WTC11 (cell line): ENCODE data around the gene ZDHHC9. TPM values are rescaled to one million over a fixed set of nuclear protein-coding genes. Genes with fewer than 3 reads are reported as not detected.

ENCODE experiments used
- ATAC-seq: fragments of 200-7000 bp; cut with Tn5 transposase; 2 replicates; pipeline ENCODE4 v1.10.0; 2021; ENCODE audit warnings: mild to moderate bottlenecking, moderate library complexity
- CTCF ChIA-PET: fragments of 300-600 bp; sonication (Branson Sonifier 250); formaldehyde crosslinking; loops from one replicate; lab custom pipeline; 2021; ENCODE audit warnings: antibody characterized with exemption; lab: Charles Lee
- POLR2A ChIA-PET: fragments of 350-600 bp; sonication (Branson Sonifier 250); formaldehyde crosslinking; loops from one replicate; lab custom pipeline; 2021; ENCODE audit warnings: antibody characterized with exemption; lab: Charles Lee
- DNase-seq: peaks from one replicate; pipeline ENCODE4 v3.0.0; 2021; ENCODE audit warnings: low spot score
- H3K27ac Mint-ChIP-seq: 2 replicates; pipeline ENCODE4 v1.8.0; 2021; ENCODE audit warnings: mixed read lengths
- H3K27me3 Mint-ChIP-seq: 2 replicates; pipeline ENCODE4 v1.8.0; 2021; ENCODE audit warnings: low read depth, mild to moderate bottlenecking, moderate library complexity, mixed read lengths
- H3K36me3 Mint-ChIP-seq: 2 replicates; pipeline ENCODE4 v1.8.0; 2021; ENCODE audit warnings: mixed read lengths
- H3K4me1 Mint-ChIP-seq: 2 replicates; pipeline ENCODE4 v1.8.0; 2022; ENCODE audit warnings: mixed read lengths
- H3K4me3 Mint-ChIP-seq: 2 replicates; pipeline ENCODE4 v1.8.0; 2021; ENCODE audit warnings: mild to moderate bottlenecking, moderate library complexity, mixed read lengths
- H3K9me3 Mint-ChIP-seq: 2 replicates; pipeline ENCODE4 v1.8.0; 2021; ENCODE audit warnings: mixed read lengths
- CDX4 ChIP-seq: fragments of 250-450 bp; sonication (Bioruptor Pico); IDR thresholded peaks from 2 replicates; pipeline ENCODE4 v1.9.0; 2021; ENCODE audit warnings: moderate library complexity, mild to moderate bottlenecking, inconsistent platforms, borderline replicate concordance
- CREB1 ChIP-seq: sonication (generic); formaldehyde crosslinking; IDR thresholded peaks from 2 replicates; pipeline ENCODE4 v1.8.0; 2023; ENCODE audit warnings: mild to moderate bottlenecking, missing genetic modification reagents
- ETV6 ChIP-seq: sonication (generic); formaldehyde crosslinking; IDR thresholded peaks from 2 replicates; pipeline ENCODE4 v1.8.1; 2022; ENCODE audit warnings: mild to moderate bottlenecking, missing genetic modification reagents
- FOXJ3 ChIP-seq: sonication (generic); formaldehyde crosslinking; IDR thresholded peaks from 2 replicates; pipeline ENCODE4 v1.9.0; 2021; ENCODE audit warnings: missing genetic modification reagents, mild to moderate bottlenecking, borderline replicate concordance
- GABPB1 ChIP-seq: sonication (generic); formaldehyde crosslinking; IDR thresholded peaks from 2 replicates; pipeline ENCODE4 v1.8.1; 2023; ENCODE audit warnings: mild to moderate bottlenecking, missing genetic modification reagents
- GTF2I ChIP-seq: fragments of 250-450 bp; sonication (Bioruptor Pico); conservative IDR thresholded peaks from 2 replicates; pipeline ENCODE4 v1.4.0; 2021; ENCODE audit warnings: mild to moderate bottlenecking
- JAZF1 ChIP-seq: fragments of 250-450 bp; sonication (Bioruptor Pico); IDR thresholded peaks from 2 replicates; pipeline ENCODE4 v1.9.0; 2021; ENCODE audit warnings: moderate library complexity, mild to moderate bottlenecking, inconsistent platforms
- NR1H2 ChIP-seq: sonication (generic); formaldehyde crosslinking; IDR thresholded peaks from 2 replicates; pipeline ENCODE4 v1.9.0; 2021; ENCODE audit warnings: mild to moderate bottlenecking, moderate library complexity, missing genetic modification reagents
- RELA ChIP-seq: sonication (generic); formaldehyde crosslinking; IDR thresholded peaks from 2 replicates; pipeline ENCODE4 v1.8.1; 2022; ENCODE audit warnings: missing genetic modification reagents, mild to moderate bottlenecking, borderline replicate concordance
- SOX15 ChIP-seq: fragments of 250-450 bp; sonication (Bioruptor Pico); IDR thresholded peaks from 2 replicates; pipeline ENCODE4 v1.9.0; 2021; ENCODE audit warnings: mild to moderate bottlenecking
- ZBTB21 ChIP-seq: sonication (generic); formaldehyde crosslinking; IDR thresholded peaks from 2 replicates; pipeline ENCODE4 v1.8.1; 2023; ENCODE audit warnings: mild to moderate bottlenecking, missing genetic modification reagents, borderline replicate concordance
- ZNF121 ChIP-seq: sonication (generic); formaldehyde crosslinking; IDR thresholded peaks from 2 replicates; pipeline ENCODE4 v1.8.0; 2023; ENCODE audit warnings: missing genetic modification reagents
- ZNF138 ChIP-seq: sonication (generic); formaldehyde crosslinking; conservative IDR thresholded peaks from 2 replicates; pipeline ENCODE4 v1.8.1; 2022; ENCODE audit warnings: mild to moderate bottlenecking, moderate library complexity, missing genetic modification reagents
- ZNF219 ChIP-seq: sonication (generic); formaldehyde crosslinking; IDR thresholded peaks from 2 replicates; pipeline ENCODE4 v1.8.0; 2023; ENCODE audit warnings: missing genetic modification reagents, mild to moderate bottlenecking, borderline replicate concordance
- ZNF232 ChIP-seq: sonication (generic); formaldehyde crosslinking; IDR thresholded peaks from 2 replicates; pipeline ENCODE4 v1.8.0; 2022; ENCODE audit warnings: mild to moderate bottlenecking, missing genetic modification reagents
- ZNF317 ChIP-seq: sonication (generic); formaldehyde crosslinking; IDR thresholded peaks from 2 replicates; pipeline ENCODE4 v1.8.1; 2023; ENCODE audit warnings: low read depth, mild to moderate bottlenecking, moderate library complexity, missing genetic modification reagents, borderline replicate concordance
- ZNF512 ChIP-seq: sonication (generic); formaldehyde crosslinking; IDR thresholded peaks from 2 replicates; pipeline ENCODE4 v1.8.1; 2022; ENCODE audit warnings: missing genetic modification reagents, borderline replicate concordance
- total RNA-seq: library from RNA; stranded (reverse); gene quantifications from 3 replicates; pipeline ENCODE4 v1.2.3, GENCODE V29; 2021
- TF ChIP-seq, protein P1 (sequence below): sonication (generic); formaldehyde crosslinking; IDR thresholded peaks from 2 replicates; pipeline ENCODE4 v1.8.1; 2023; ENCODE audit warnings: mild to moderate bottlenecking, missing genetic modification reagents
- TF ChIP-seq, protein P2 (sequence below): sonication (generic); formaldehyde crosslinking; IDR thresholded peaks from 2 replicates; pipeline ENCODE4 v1.8.0; 2022; ENCODE audit warnings: mild to moderate bottlenecking, missing genetic modification reagents
- TF ChIP-seq, protein P3 (sequence below): fragments of 250-450 bp; sonication (Bioruptor Pico); conservative IDR thresholded peaks from 2 replicates; pipeline ENCODE4 v1.9.0; 2021; ENCODE audit warnings: mild to moderate bottlenecking

The ZDHHC9 gene
- total RNA-seq, 1 experiment from 2014 or later: 25.0 TPM

- TF ChIP-seq ZNF512 (CRISPR knock-in tag): no peak
- TF ChIP-seq ZNF219 (CRISPR knock-in tag): no peak
- TF ChIP-seq GTF2I (CRISPR knock-in tag): no peak
- TF ChIP-seq, protein P1, sequence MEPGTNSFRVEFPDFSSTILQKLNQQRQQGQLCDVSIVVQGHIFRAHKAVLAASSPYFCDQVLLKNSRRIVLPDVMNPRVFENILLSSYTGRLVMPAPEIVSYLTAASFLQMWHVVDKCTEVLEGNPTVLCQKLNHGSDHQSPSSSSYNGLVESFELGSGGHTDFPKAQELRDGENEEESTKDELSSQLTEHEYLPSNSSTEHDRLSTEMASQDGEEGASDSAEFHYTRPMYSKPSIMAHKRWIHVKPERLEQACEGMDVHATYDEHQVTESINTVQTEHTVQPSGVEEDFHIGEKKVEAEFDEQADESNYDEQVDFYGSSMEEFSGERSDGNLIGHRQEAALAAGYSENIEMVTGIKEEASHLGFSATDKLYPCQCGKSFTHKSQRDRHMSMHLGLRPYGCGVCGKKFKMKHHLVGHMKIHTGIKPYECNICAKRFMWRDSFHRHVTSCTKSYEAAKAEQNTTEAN: no peak
- TF ChIP-seq ZNF138 (CRISPR knock-in tag): no peak
These were observed 52.9 kb downstream of the ZDHHC9 start (continued) for GRCh38 chrX:129790808-129791207.

DNA sequence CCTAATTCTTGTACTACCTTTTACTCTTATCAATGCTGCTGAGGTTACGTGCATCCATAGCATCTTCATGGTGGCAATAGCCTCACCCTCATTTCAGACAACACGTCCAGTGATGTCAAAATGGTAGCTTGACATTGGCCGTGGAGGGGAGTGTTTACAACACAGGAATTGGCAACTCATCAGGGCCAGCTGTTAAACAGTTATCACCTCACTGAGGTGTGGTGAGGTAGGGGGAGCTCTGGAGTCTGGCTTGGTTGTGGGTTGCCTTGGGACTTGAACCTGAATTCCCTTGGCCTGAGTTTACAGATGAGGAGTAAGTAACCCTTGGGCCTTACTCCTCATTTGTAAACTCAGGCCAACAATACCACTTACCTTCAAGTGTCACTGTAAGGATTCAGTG, 53.5 kb downstream of the ZDHHC9 start:
- TF ChIP-seq SOX15 (CRISPR knock-in tag): no peak
- no peak for TF ChIP-seq GTF2I (CRISPR knock-in tag)
- TF ChIP-seq, protein P2, sequence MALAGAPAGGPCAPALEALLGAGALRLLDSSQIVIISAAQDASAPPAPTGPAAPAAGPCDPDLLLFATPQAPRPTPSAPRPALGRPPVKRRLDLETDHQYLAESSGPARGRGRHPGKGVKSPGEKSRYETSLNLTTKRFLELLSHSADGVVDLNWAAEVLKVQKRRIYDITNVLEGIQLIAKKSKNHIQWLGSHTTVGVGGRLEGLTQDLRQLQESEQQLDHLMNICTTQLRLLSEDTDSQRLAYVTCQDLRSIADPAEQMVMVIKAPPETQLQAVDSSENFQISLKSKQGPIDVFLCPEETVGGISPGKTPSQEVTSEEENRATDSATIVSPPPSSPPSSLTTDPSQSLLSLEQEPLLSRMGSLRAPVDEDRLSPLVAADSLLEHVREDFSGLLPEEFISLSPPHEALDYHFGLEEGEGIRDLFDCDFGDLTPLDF: no peak
- no peak for TF ChIP-seq ETV6 (CRISPR knock-in tag)
- no peak for TF ChIP-seq FOXJ3 (CRISPR knock-in tag)
- no peak for TF ChIP-seq ZNF317 (CRISPR knock-in tag)
- TF ChIP-seq JAZF1 (CRISPR knock-in tag): no peak
- no peak for TF ChIP-seq RELA (CRISPR knock-in tag)
- no peak for TF ChIP-seq ZNF121 (CRISPR knock-in tag)
- TF ChIP-seq CREB1 (CRISPR knock-in tag): no peak
- no peak for TF ChIP-seq ZBTB21 (CRISPR knock-in tag)
- no peak for TF ChIP-seq GABPB1
- TF ChIP-seq CDX4: no peak
- TF ChIP-seq, protein P3, sequence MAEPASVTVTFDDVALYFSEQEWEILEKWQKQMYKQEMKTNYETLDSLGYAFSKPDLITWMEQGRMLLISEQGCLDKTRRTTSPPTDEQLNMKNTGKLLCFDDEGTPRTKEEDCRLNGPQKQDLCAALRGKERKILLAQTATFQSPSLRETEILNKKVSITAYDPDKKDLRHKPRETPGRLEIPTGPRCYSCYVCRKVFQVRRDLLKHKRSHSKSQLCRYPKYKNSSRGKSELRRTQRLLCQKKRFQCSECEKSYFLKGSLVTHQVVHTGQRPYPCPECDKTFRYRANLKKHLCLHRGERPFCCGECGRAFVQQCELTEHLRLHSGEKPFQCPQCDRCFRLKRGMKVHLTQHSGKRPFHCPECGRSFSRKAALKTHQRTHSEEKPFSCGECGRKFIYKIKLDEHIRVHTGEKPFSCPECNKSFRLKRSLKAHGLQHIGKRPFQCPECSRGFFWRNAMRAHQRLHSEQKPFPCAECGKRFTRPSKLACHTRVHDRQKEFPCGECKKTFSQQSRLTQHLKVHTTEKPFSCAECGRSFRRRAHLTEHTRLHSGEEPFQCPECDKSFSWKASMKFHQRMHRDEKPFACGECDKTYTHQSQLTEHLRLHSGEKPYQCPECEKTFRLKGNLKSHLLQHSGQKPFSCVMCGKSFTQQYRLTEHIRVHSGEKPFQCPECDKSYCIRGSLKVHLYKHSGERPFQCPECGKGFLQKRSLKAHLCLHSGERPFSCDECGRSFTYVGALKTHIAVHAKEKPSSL: no peak
- TF ChIP-seq NR1H2: no peak
- no peak for TF ChIP-seq ZNF232
- H3K36me3 Mint-ChIP-seq: no peaks in the 10 kb centered on the region
- H3K4me3 Mint-ChIP-seq: no peak overlapping the region
- ChIA-PET CTCF (interaction anchor here (1.1 kb wide), 2 partner anchors 9 to 21 kb away, joined by 3 read pairs; no protein-coding TSS in a partner anchor), POLR2A (no interaction called here)
- DNase-seq (no peak), ATAC-seq (no peak; the same call in 1 of the 2 replicates)
- no peaks in the 10 kb centered on the region for H3K4me1 Mint-ChIP-seq
- no peaks in the 10 kb centered on the region for H3K9me3 Mint-ChIP-seq
- no peak overlapping the region; the same call in 1 of the 2 replicates for H3K27ac Mint-ChIP-seq
- H3K27me3 Mint-ChIP-seq: no peaks in the 10 kb centered on the region
